Measurements from ENCODE around the gene JPH4.
"Not testable (repeated sequence)": the region's sequence is repeated elsewhere in the genome, so short reads cannot be mapped to it uniquely, and the experiment has no call there.

JPH4 gene

DNA sequence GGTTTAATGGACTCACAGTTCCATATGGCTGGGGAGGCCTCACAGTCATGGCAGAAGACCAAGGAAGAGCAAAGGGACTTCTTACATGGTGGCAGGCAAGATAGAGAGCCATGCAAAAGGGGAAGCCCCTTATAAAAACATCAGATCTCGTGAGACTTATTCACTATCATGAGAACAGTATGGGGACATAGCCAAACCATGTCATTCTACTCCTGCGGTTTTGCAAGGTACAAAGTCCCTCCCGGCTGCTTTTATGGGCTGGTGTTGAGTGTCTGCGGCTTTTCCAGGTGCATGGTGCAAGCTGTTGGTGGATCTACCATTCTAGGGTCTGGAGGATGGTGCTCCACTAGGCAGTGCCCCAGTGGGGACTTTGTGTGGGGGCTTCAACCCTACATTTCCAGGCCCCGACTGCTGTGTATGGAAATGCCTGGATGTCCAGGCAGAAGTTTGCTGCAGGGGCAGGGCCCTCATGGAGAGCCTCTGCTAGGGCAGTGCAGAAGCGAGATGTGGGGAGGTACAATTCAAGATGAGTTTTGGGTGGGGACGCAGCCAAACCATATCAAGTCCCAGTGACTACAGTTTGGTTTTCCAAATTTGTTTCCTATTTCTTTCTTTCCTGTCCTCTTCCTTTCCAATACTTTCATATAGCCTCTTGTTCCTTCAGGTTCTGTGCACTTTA is 31.0 kb upstream of the JPH4 start:
- DNase-seq (ENCODE audit: extremely low read depth in 1 of 2, low read depth in 1 of 2), result not testable (repeated sequence)

DNA sequence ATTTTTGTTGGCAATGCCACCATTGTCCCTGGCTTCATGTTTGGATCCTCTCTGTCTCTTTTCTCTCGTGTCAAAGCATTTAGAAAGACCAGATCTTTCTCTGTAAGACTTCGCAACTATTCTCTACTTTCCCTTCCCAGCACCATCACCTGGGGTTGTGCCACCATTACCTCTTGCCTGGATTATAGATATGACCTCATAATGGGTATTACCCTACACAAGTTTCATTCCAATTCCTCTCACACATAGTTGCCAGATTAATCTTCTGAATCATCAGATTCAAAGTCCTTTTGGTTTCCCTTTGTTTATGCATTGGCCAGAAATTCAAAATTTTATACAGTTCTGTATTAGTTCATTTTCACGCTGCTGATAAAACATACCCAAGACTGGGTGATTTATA is 30.4 kb upstream of the JPH4 start:
- DNase-seq (ENCODE audit: extremely low read depth in 1 of 2, low read depth in 1 of 2), result no peak

DNA sequence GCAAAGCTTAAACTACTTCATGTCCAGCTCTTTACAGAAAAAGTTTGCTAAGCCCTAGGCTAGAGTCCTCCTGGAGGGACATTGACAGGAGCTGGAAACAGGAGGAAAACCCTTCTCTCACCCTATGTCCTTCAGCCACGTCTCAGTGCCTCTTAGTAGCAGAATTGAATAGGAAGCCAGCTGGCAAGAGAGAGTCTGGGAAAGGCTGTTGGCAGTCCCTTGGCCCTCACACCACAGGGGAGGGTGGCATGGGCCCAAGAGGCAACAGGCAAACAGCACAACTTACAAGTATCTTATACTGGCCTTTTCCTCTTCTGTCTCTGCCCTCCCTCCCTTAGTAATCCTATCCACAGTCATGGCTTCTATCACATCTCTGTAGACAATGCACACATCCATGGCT is 29.9 kb upstream of the JPH4 start:
- no peak for DNase-seq (ENCODE audit: extremely low read depth in 1 of 2, low read depth in 1 of 2)

DNA sequence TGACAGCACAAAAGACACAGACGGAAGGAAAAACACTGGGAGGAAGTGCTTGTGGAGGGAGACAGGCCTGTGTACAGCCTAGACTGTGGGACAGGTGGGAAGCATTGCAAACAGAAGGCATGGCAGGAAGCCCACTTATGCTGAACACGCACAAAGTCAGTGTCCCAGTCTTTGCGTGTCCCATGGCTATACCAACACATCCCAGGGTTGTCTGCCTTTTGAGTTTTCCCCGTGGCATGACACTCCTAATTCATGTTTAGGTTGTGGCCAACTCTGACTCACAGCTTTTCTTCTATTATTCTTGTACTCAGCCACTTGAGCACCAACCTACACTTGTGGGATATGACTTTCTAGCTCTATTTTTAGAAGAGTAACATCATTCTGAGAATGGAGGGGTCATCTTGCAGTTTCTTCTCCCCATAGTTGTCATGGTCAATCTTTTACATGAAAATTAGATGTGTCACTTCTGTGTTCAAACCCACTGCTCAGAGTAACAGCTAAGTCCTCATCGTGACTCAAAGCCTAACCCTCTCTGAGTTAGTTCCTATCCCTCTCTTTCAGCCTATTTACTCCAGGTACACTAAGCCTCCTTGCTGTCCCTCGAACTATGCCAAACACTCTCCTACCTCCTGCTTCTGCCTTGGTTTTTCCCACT is 27.5 kb upstream of the JPH4 start:
- no peak for DNase-seq (ENCODE audit: extremely low read depth in 1 of 2, low read depth in 1 of 2)

DNA sequence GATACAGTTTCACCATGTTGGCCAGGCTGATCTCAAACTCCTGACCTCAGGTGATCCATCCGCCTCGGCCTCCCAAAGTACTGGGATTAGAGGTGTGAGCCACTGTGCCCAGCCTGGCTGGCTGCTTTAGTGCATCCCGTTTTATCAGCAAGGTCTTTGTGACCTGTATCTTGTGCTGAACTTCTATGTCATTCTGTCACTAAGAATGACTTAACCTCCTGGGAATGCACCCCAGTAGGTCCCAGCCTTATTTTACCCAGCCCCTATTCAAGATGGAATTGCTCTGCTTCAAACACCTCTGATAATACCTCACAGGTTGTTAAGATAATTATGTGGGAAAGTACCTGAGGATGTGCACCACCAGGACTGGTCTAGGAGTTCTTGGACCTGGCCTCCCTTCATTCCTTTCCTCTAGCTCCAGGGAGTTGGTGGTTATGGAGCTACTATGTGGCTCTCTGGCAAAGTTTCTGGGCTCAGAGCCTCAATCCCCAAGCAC is 26.1 kb upstream of the JPH4 start:
- DNase-seq (ENCODE audit: extremely low read depth in 1 of 2, low read depth in 1 of 2), result no peak

DNA sequence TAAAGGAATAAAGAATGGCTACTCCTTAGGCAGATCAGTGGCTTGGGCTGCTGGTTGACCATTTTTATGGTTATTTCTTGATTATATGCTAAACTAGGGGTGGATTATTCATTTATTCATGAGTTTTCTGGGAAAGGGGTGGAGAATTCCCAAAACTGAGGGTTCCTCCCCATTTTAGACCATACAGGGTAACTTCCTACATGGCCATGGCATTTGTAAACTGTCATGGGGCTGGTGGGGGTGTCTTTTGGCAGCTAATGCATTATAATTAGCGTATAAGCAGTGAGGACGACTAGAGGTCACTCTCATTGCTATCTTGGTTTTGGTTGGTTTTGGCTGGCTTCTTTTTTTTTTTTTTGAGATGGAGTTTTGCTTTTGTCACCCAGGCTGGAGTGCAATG is 25.6 kb upstream of the JPH4 start:
- no peak for DNase-seq (ENCODE audit: extremely low read depth in 1 of 2, low read depth in 1 of 2)

DNA sequence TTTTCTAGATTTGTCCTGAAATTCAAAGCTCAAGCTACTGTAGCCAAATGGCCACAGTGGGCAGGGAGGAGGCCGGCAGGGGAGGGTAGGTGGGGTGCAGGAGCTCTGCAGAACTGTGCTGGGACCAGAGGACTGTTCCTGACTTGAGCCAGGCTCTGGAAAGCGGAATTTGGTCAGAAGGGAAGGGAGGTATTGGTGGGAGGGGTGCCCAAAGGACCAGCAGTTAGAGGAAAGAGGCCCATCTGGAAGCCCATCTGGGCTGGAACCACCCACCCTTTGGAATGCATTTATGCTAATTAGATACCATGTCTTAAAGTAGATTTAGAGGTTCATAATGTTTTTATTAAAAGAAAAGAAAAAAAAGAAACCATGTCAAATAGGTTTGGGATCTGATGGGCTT is 24.5 kb upstream of the JPH4 start:
- no peak for DNase-seq (ENCODE audit: extremely low read depth in 1 of 2, low read depth in 1 of 2)

DNA sequence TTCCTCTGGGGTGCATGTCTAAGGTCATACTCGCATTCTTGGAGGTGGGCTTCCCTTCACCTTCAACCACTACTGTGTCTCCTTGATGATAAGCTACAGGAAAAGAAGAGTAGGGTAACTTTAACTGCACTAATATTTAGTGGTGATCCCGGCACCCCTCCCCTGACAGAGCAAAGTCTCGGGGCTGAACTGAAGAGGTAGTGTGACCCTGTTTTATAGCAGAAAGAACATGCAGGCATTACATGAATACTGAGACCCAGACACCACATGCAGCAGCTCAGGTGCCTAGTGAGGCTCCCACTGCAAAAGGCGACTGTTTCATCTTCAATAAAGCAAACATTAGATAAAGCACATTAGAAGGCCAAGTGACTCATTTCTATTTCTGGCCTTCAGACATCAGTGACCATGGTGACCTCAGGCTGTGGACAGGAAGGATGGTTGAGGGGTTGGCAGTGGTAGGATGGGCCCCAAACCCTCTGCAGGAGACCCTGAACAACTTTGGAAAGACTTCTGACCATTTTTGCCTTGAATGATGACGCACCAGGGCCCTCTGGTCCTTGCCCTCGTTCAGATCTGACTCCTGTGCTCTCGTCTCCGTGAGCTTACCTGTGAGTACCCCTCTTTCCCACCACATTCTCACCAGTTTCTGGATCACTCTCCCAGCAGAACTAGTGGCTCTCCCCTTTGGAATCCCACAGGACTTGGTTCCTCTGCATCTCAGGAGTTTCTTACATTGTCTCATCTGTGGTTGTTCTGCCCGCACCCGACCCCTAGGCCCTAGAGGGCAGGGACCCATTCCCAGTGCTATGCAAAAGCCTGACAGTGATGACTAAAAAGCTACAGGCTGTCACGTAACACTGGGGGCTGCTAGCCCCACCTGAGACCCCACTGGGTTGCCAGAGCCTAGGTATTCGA is 23.8 kb upstream of the JPH4 start:
- DNase-seq (ENCODE audit: extremely low read depth in 1 of 2, low read depth in 1 of 2), result no peak

DNA sequence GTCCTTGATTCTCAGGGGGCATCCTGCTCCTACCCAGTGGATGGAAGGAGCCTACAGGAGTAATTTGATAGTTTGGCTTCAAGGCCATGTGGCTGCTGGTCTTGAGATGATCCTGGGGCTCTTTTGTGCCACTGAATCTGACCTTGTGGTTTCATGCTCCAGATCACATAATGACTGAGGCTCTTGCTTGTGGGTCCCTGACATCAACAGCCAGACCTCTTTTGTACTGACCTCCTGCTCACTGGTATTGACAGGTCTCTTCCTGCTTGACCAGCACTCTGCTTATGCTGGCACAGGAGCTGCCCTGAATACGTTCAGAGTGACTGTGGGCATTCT is 23.2 kb upstream of the JPH4 start:
- no peak for DNase-seq (ENCODE audit: extremely low read depth in 1 of 2, low read depth in 1 of 2)

DNA sequence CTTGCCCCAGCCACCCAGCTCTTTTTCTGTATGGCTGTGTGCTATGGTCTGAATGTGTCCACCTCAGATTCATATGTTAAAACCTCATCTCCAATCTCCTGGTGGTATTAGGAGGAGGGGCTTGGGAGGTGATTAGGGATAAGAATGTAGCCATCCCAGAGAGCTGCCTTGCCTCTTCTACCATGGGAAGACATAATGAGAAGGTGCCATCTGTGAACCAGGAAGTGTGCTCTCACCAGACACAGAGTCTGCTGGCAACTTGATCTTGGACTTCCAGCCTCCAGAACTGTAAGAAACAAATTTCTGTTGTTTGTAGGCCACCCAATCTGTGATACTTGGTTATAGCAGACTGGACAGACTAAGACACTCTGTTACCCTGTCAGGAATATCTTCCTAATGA is 22.8 kb upstream of the JPH4 start:
- no peak for DNase-seq (ENCODE audit: extremely low read depth in 1 of 2, low read depth in 1 of 2)

DNA sequence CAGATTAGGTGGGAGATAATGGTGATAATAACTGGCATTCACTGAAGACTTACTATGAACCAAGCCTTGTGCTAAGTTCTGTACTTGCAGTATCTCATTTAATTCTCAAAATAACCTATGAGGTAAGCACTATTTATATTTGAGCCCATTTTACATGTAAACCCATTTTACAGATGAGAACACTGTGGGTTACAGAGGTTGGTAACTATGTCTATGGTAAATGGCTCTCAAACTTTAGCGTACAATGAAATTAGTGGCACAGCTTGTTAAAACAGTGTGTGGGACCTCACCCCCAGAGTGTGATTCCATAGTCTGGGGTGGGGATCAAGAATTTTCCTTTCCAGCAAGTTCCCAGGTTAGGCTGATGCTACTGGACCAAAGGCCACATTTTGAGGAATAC is 22.2 kb upstream of the JPH4 start:
- no peak for DNase-seq (ENCODE audit: extremely low read depth in 1 of 2, low read depth in 1 of 2)

DNA sequence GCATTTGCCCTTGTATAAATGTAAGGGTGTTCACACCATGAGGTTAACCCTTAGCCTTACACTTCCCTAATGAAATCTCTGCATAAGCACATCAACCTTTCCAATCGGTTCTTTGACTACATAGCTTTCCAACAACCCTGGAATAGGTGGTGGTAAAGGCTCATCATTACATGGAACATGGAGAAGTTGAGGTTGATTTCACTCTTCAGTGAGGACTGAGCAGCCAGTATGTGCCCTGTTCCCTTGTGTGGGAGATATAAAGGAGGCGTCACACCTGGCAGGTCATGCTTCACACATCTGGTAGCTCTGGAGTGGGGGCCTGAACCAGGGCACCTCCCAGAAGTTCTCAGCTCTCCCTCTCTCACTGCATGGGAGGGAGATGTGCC is 21.7 kb upstream of the JPH4 start:
- DNase-seq (ENCODE audit: extremely low read depth in 1 of 2, low read depth in 1 of 2), result no peak

DNA sequence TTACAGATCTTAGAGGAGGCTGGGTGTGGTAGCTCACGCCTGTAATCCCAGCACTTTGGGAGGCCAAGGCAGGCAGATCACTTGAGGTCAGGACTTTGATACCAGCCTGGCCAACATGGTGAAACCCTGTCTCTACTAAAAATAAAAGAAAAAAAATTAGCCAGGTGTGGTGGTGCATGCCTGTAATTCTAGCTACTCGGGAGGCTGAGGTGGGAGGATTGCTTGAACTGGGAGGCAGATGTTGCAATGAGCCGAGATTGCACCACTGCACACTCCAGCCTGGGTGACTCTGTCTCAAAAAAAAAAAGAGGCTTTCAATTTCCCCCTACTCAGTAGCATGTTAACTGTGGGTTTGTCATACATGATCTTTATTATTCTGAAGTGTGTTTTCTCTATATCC is 15.6 kb upstream of the JPH4 start:
- not testable (repeated sequence) for DNase-seq (ENCODE audit: extremely low read depth in 1 of 2, low read depth in 1 of 2)

DNA sequence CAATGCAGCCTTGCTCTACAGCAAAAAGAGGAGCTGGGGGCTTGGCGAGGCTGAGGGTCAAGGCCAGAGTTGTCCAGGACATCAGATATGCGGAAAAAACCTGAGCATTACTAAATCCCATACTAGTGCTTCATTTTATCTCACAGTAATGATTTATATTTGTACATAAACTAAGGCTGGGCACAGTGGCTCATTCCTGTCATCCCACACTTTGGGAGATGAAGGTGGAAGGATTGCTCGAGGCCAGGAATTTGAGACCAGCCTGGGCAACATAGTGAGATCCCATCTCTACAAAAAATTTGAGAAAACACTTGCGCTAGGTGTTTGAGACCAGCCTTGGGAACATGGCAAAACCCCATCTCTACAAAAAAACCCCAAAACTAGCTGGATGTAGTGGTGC is 11.6 kb upstream of the JPH4 start:
- DNase-seq (ENCODE audit: extremely low read depth in 1 of 2, low read depth in 1 of 2), result no peak

DNA sequence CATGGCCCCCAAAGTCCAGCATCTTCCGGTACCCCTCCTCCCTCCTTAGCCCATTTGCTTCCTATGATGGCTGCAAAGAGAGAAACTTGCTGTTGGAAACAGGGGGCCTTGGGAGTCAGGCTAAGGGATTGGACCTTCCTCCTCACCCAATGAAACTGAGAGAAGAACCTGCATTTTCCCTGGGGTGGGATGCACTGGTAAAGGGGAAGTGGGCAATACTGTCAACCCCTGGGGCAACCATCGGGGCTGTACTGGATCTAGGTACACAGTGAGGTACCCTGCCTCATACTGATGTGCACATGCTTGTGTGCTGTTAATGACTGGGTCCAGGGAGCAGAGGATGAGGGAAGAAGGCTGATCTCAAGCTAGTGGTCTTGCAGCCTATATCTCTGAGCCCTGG is 11.0 kb upstream of the JPH4 start:
- no peak for DNase-seq (ENCODE audit: extremely low read depth in 1 of 2, low read depth in 1 of 2)

DNA sequence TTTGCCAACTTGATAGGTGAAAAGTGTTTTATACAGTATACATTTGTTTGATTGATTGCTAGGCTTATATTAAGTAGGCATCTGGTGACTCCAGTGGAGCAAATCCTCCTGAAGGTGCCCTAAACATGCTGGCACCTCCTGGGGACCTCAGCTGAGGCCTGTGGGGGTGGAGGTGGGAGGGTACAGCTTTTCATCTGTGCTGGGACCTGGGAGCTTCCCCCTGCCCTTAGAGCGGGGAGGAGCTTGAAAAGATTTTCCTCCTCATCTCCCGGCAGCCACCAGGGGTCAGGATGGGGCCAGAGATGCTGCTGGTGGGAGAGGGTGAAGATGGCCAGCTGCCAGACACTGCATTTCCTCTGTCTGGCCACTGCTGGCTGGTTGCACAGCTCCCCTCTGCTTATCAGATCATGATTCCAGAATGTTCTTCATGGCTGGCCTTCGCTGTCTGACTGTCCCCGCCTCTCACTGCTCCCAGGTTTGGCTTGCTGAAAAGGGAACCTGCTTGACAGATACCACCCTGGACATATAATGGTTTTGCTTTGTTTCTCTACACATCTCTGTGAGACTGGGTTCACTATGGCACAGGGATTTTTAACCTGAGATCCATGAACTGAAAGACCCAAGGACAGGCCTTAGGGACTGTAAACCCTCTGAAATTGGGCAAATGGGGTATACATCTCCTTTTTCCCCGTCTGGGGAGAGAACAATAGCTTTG is 10.5 kb upstream of the JPH4 start:
- DNase-seq (ENCODE audit: extremely low read depth in 1 of 2, low read depth in 1 of 2), result peak; percentile 43 to 68

DNA sequence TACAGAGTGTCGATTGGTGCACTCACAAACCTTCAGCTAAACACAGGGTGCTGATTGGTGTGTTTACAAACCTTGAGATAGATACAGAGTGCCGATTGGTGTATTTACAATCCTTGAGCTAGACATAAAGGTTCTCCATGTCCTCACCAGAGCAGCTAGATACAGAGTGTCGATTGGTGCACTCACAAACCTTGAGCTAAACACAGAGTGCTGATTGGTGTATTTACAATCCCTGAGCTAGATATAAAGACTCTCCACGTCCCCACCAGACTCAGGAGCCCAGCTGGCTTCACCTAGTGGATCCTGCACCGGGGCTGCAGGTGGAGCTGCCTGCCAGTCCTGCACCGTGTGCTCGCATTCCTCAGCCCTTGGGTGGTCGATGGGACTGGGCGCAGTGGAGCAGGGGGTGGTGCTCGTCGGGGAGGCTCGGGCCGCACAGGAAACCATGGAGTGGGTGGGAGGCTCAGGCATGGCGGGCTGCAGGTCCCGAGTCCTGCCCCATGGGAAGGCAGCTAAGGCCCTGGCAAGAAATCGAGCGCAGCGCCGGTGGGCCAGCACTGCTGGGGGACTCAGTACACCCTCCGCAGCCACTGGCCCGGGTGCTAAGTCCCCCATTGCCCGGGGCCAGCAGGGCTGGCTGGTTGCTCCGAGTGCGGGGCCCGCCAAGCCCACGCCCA is 6.1 kb upstream of the JPH4 start:
- not testable (repeated sequence) for DNase-seq (ENCODE audit: extremely low read depth in 1 of 2, low read depth in 1 of 2)

DNA sequence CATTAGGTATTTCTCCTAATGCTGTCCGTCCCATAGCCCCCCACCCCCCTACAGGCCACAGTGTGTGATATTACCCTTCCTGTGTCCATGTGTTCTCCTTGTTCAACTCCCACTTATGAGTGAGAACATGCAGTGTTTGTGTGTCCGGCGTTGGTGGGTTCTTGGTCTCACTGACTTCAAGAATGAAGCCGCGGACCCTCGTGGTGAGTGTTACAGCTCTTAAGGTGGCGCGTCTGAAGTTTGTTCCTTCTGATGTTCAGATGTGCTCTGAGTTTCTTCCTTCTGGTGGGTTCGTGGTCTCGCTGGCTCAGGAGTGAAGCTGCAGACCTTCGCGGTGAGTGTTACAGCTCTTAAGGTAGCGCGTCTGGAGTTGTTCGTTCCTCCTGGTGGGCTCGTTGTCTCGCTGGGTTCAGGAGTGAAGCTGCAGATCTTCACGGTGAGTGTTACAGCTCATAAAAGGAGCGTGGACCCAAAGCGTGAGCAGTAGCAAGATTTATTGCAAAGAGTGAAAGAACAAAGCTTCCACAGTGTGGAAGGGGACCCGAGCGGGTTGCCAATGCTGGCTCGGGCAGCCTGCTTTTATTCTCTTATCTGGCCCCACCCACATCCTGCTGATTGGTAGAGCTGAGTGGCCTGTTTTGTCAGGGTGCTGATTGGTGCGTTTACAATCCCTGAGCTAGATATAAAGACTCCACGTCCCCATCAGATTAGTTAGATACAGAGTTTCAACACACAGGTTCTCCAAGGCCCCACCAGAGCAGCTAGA is 5.4 kb upstream of the JPH4 start:
- DNase-seq (ENCODE audit: extremely low read depth in 1 of 2, low read depth in 1 of 2), result not testable (repeated sequence)

DNA sequence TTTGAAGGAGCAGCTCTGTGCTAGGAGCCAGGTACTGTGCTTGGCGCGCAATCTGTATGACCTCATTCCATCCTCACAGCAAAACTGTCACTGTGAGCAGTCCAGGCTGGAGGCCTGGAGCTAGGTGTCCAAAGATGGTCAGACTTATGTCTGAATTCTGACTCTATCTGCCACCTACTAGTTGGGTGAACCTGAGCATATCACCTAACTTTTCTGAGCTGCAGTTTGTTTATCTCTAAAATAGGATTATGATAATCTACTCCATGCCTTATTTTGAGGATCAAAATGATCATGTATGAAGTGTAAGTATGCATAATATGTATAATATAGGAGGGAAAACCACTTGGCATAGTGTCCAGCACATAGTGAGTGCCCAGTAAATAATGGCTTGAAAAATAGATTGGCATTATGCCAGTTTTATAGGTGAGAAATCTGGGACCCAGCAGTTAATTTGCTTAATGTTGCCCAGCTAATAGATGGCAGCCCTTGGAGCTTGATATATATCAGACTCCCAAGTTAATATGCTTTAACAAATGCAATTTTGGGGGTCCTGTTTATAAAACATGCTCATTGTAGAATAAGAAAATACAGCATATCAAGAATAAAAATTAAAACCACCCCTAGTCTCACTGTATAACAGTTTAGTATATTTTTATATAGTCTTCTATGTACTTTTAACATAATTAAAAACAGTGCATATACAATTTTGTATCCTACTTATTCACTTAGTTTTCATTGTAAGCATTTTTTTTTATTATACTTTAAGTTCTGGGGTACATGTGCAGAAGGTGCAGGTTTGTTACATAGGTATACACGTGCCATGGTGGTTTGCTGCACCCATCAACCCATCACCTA is 4.5 kb upstream of the JPH4 start:
- no peak for DNase-seq (ENCODE audit: extremely low read depth in 1 of 2, low read depth in 1 of 2)
